ENCODE results near the gene IQGAP2. TPM values are rescaled to one million over a fixed set of nuclear protein-coding genes. Genes with fewer than 3 reads are reported as not detected.

Gene IQGAP2
- total and polyA plus RNA-seq, 9 donors = 5.4 to 18.9 (median 9.5) TPM

- Histone ChIP-seq H3K4me1 (ENCODE audit: control insufficient read depth, insufficient read depth, low read length) (no peaks in the 10 kb centered on the region), H3K27me3 (ENCODE audit: control insufficient read depth, insufficient read depth, low read length) (no peaks in the 10 kb centered on the region), H3K36me3 (ENCODE audit: control insufficient read depth, insufficient read depth, low read length) (no peaks in the 10 kb centered on the region), H3K27ac (ENCODE audit: low read length) (no peak overlapping the region), H3K4me3 (ENCODE audit: low read length) (no peak overlapping the region), H3K9me3 (replicated peaks; ENCODE audit: control insufficient read depth, low read depth, low read length) (no peaks in the 10 kb centered on the region)
- no peak for DNase-seq
- 55% methylated on average over 5 of the region's 7 CpGs for WGBS (ENCODE audit: insufficient coverage)
These were observed 161.9 kb downstream of the IQGAP2 start for GRCh38 chr5:76565009-76565408.

- Histone ChIP-seq H3K9me3 (replicated peaks; ENCODE audit: control insufficient read depth, low read depth, low read length) (no peaks in the 10 kb centered on the region), H3K27ac (ENCODE audit: low read length) (no peak overlapping the region), H3K4me1 (ENCODE audit: control insufficient read depth, insufficient read depth, low read length) (no peaks in the 10 kb centered on the region), H3K27me3 (ENCODE audit: control insufficient read depth, insufficient read depth, low read length) (no peaks in the 10 kb centered on the region), H3K4me3 (ENCODE audit: low read length) (no peak overlapping the region), H3K36me3 (ENCODE audit: control insufficient read depth, insufficient read depth, low read length) (no peaks in the 10 kb centered on the region)
- no CpG with 5 or more reads among the region's 4 CpGs for WGBS (ENCODE audit: insufficient coverage)
- no peak for DNase-seq
These were observed 167.1 kb downstream of the IQGAP2 start for GRCh38 chr5:76570153-76570552.

- DNase-seq = no peak
- no peaks in the 10 kb centered on the region for H3K27me3 ChIP-seq (ENCODE audit: control insufficient read depth, insufficient read depth, low read length)
These were observed 168.5 kb downstream of the IQGAP2 start for GRCh38 chr5:76571559-76571958.

GRCh38 chr5:76576450-76576849, 173.4 kb downstream of the IQGAP2 start:
- Histone ChIP-seq H3K4me3 (ENCODE audit: low read length) (no peak overlapping the region), H3K9me3 (replicated peaks; ENCODE audit: control insufficient read depth, low read depth, low read length) (no peaks in the 10 kb centered on the region), H3K27me3 (ENCODE audit: control insufficient read depth, insufficient read depth, low read length) (no peaks in the 10 kb centered on the region), H3K27ac (ENCODE audit: low read length) (no peak overlapping the region), H3K36me3 (ENCODE audit: control insufficient read depth, insufficient read depth, low read length) (no peaks in the 10 kb centered on the region), H3K4me1 (ENCODE audit: control insufficient read depth, insufficient read depth, low read length) (no peaks in the 10 kb centered on the region)
- DNase-seq = peak; percentile 88

More at GRCh38 chr5:76571559-76571958, 168.5 kb downstream of the IQGAP2 start:
- Histone ChIP-seq H3K36me3 (ENCODE audit: control insufficient read depth, insufficient read depth, low read length) (no peaks in the 10 kb centered on the region), H3K4me3 (ENCODE audit: low read length) (no peak overlapping the region), H3K27ac (ENCODE audit: low read length) (no peak overlapping the region), H3K4me1 (ENCODE audit: control insufficient read depth, insufficient read depth, low read length) (no peaks in the 10 kb centered on the region), H3K9me3 (replicated peaks; ENCODE audit: control insufficient read depth, low read depth, low read length) (no peaks in the 10 kb centered on the region)

GRCh38 chr5:76576996-76577395, 173.9 kb downstream of the IQGAP2 start:
- no peaks in the 10 kb centered on the region for H3K27me3 ChIP-seq (ENCODE audit: control insufficient read depth, insufficient read depth, low read length)
- H3K4me3 ChIP-seq (ENCODE audit: low read length) = no peak overlapping the region
- no peaks in the 10 kb centered on the region for H3K9me3 ChIP-seq (replicated peaks; ENCODE audit: control insufficient read depth, low read depth, low read length)
- H3K4me1 ChIP-seq (ENCODE audit: control insufficient read depth, insufficient read depth, low read length) = no peaks in the 10 kb centered on the region
- H3K27ac ChIP-seq (ENCODE audit: low read length) = no peak overlapping the region
- no peaks in the 10 kb centered on the region for H3K36me3 ChIP-seq (ENCODE audit: control insufficient read depth, insufficient read depth, low read length)
- WGBS (ENCODE audit: insufficient coverage) = 23% methylated on average over 4 of the region's 4 CpGs
- DNase-seq = peak; percentile 56

GRCh38 chr5:76579166-76579937, 176.3 kb downstream of the IQGAP2 start:
- H3K27ac ChIP-seq (ENCODE audit: low read length) = no peak overlapping the region
- no peaks in the 10 kb centered on the region for H3K4me1 ChIP-seq (ENCODE audit: control insufficient read depth, insufficient read depth, low read length)
- no peaks in the 10 kb centered on the region for H3K36me3 ChIP-seq (ENCODE audit: control insufficient read depth, insufficient read depth, low read length)
- H3K9me3 ChIP-seq (replicated peaks; ENCODE audit: control insufficient read depth, low read depth, low read length) = no peaks in the 10 kb centered on the region
- DNase-seq = no peak
- H3K27me3 ChIP-seq (ENCODE audit: control insufficient read depth, insufficient read depth, low read length) = no peaks in the 10 kb centered on the region
- 93% methylated on average over 3 of the region's 7 CpGs for WGBS (ENCODE audit: insufficient coverage)
- no peak overlapping the region for H3K4me3 ChIP-seq (ENCODE audit: low read length)

- H3K27ac ChIP-seq (ENCODE audit: low read length) = no peak overlapping the region
- WGBS (ENCODE audit: insufficient coverage) = 83% methylated on average over 2 of the region's 3 CpGs
- no peak for DNase-seq
These were observed 177.9 kb downstream of the IQGAP2 start for GRCh38 chr5:76580981-76581380.

GRCh38 chr5:76582230-76583162, 179.4 kb downstream of the IQGAP2 start:
- 63% methylated on average over 4 of the region's 6 CpGs for WGBS (ENCODE audit: insufficient coverage)
- H3K27ac ChIP-seq (ENCODE audit: low read length) = no peak overlapping the region
- H3K4me1 ChIP-seq (ENCODE audit: control insufficient read depth, insufficient read depth, low read length) = no peaks in the 10 kb centered on the region
- no peaks in the 10 kb centered on the region for H3K27me3 ChIP-seq (ENCODE audit: control insufficient read depth, insufficient read depth, low read length)
- no peaks in the 10 kb centered on the region for H3K36me3 ChIP-seq (ENCODE audit: control insufficient read depth, insufficient read depth, low read length)
- peak; percentile 76 for DNase-seq
- H3K4me3 ChIP-seq (ENCODE audit: low read length) = no peak overlapping the region
- no peaks in the 10 kb centered on the region for H3K9me3 ChIP-seq (replicated peaks; ENCODE audit: control insufficient read depth, low read depth, low read length)

More at GRCh38 chr5:76580981-76581380, 177.9 kb downstream of the IQGAP2 start:
- Histone ChIP-seq H3K4me1 (ENCODE audit: control insufficient read depth, insufficient read depth, low read length) (no peaks in the 10 kb centered on the region), H3K4me3 (ENCODE audit: low read length) (no peak overlapping the region), H3K27me3 (ENCODE audit: control insufficient read depth, insufficient read depth, low read length) (no peaks in the 10 kb centered on the region), H3K9me3 (replicated peaks; ENCODE audit: control insufficient read depth, low read depth, low read length) (no peaks in the 10 kb centered on the region), H3K36me3 (ENCODE audit: control insufficient read depth, insufficient read depth, low read length) (no peaks in the 10 kb centered on the region)

- no peaks in the 10 kb centered on the region for H3K27me3 ChIP-seq (ENCODE audit: control insufficient read depth, insufficient read depth, low read length)
- no peaks in the 10 kb centered on the region for H3K9me3 ChIP-seq (replicated peaks; ENCODE audit: control insufficient read depth, low read depth, low read length)
- peak; percentile 55 for DNase-seq
- H3K36me3 ChIP-seq (ENCODE audit: control insufficient read depth, insufficient read depth, low read length) = no peaks in the 10 kb centered on the region
- WGBS (ENCODE audit: insufficient coverage) = 50% methylated on average over 2 of the region's 7 CpGs
- H3K27ac ChIP-seq (ENCODE audit: low read length) = no peak overlapping the region
- H3K4me1 ChIP-seq (ENCODE audit: control insufficient read depth, insufficient read depth, low read length) = no peaks in the 10 kb centered on the region
- H3K4me3 ChIP-seq (ENCODE audit: low read length) = no peak overlapping the region
These were observed 180.3 kb downstream of the IQGAP2 start for GRCh38 chr5:76583163-76584047.
